ENCODE data around the gene ACTL7B.

GRCh38 chr9:108855888-108856287 is at the start of gene ACTL7B:
- TF ChIP-seq JUND (IDR thresholded peaks at IDR 0.05; ENCODE audit: low read depth, low read length): no peak
- TF ChIP-seq CTCF (IDR thresholded peaks at IDR 0.05 in 2 of 3, conservative IDR thresholded peaks at IDR 0.05 in 1 of 3; ENCODE audit: control insufficient read depth in 2 of 3, extremely low read depth in 1 of 3, insufficient read depth in 1 of 3, low read depth in 3 of 3, low read length in 3 of 3): no peak
- no peak for TF ChIP-seq RAD21 (IDR thresholded peaks at IDR 0.05; ENCODE audit: insufficient read depth, low read depth, low read length)
- TF ChIP-seq MAX (IDR thresholded peaks at IDR 0.05; ENCODE audit: low read depth, low read length): no peak
- no peak for TF ChIP-seq PAX8 (IDR thresholded peaks at IDR 0.05)
- no peak for TF ChIP-seq SP1 (IDR thresholded peaks at IDR 0.05; ENCODE audit: low read depth, low read length)
- no peak for TF ChIP-seq SUPT20H (IDR thresholded peaks at IDR 0.05; ENCODE audit: borderline replicate concordance, control insufficient read depth, low read depth, low read length)
- TF ChIP-seq BCL11A (IDR thresholded peaks at IDR 0.05; ENCODE audit: low read depth, low read length): no peak
- no peak for TF ChIP-seq NR2C2 (IDR thresholded peaks at IDR 0.05; ENCODE audit: borderline replicate concordance, control insufficient read depth, insufficient read length, low read depth)
- TF ChIP-seq POLR2A (IDR thresholded peaks at IDR 0.05; ENCODE audit: low read depth, low read length): no peak
- no peak for TF ChIP-seq BRCA1 (IDR thresholded peaks at IDR 0.05; ENCODE audit: low read depth, low read length)
